HG03108 (cell line): Measurements from ENCODE around the gene NEK1.

Source experiments
- ATAC-seq: cut with Tn5 transposase; IDR thresholded peaks from one replicate; pipeline ENCODE4 v1.9.1; 2021; ENCODE audit warnings: moderate library complexity; ENCODE audit not compliant: unreplicated experiment

NEK1 gene

GRCh38 chr4:169611991-169612870 is at the start of gene NEK1:
Gene NEK1 (minus strand): TSS chr4:169612583. CDS start chr4:169602630, 9,953 bp downstream.
- peak; percentile 93 for ATAC-seq

GRCh38 chr4:169661761-169662160 is 49.4 kb upstream of the NEK1 start:
- no peak for ATAC-seq

GRCh38 chr4:169660929-169661328 is 48.5 kb upstream of the NEK1 start:
- ATAC-seq = no peak

GRCh38 chr4:169659716-169660670 is 47.6 kb upstream of the NEK1 start:
- ATAC-seq = peak; percentile 94

GRCh38 chr4:169658975-169659715 is 46.8 kb upstream of the NEK1 start:
- no peak for ATAC-seq

GRCh38 chr4:169658196-169658595 is 45.8 kb upstream of the NEK1 start:
- no peak for ATAC-seq

- ATAC-seq = no peak
Measured at GRCh38 chr4:169657470-169658107, 45.2 kb upstream of the NEK1 start.

GRCh38 chr4:169655401-169655800 is 43.0 kb upstream of the NEK1 start:
- ATAC-seq = no peak

GRCh38 chr4:169652535-169652934 is 40.2 kb upstream of the NEK1 start:
- no peak for ATAC-seq

GRCh38 chr4:169650227-169650936 is 38.0 kb upstream of the NEK1 start:
- no peak for ATAC-seq

- no peak for ATAC-seq
Measured at GRCh38 chr4:169649545-169650226, 37.3 kb upstream of the NEK1 start.

GRCh38 chr4:169645627-169646026 is 33.2 kb upstream of the NEK1 start:
- ATAC-seq = no peak

GRCh38 chr4:169644802-169645201 is 32.4 kb upstream of the NEK1 start:
- no peak for ATAC-seq

- ATAC-seq = no peak
Measured at GRCh38 chr4:169640261-169640870, 28.0 kb upstream of the NEK1 start.

GRCh38 chr4:169634975-169635374 is 22.6 kb upstream of the NEK1 start:
- no peak for ATAC-seq

- no peak for ATAC-seq
Measured at GRCh38 chr4:169632896-169633295, 20.5 kb upstream of the NEK1 start.

GRCh38 chr4:169630069-169630468 is 17.7 kb upstream of the NEK1 start:
- no peak for ATAC-seq

GRCh38 chr4:169628579-169628978 is 16.2 kb upstream of the NEK1 start:
- no peak for ATAC-seq

GRCh38 chr4:169627307-169627706 is 14.9 kb upstream of the NEK1 start:
- peak; percentile 46 for ATAC-seq
